Mucosa of descending colon (tissue), 3 donors: ENCODE results near the gene DPP3. TPM values are rescaled to one million over a fixed set of nuclear protein-coding genes. Genes with fewer than 3 reads are reported as not detected.
"Not testable (repeated sequence)": the region's sequence is repeated elsewhere in the genome, so short reads cannot be mapped to it uniquely, and the experiment has no call there.

ENCODE experiments used
- ATAC-seq: fragments of 200-7000 bp; cut with Tn5 transposase; one replicate; pipeline ENCODE4 v1.9.1; 2020; ENCODE audit warnings: mild to moderate bottlenecking, moderate library complexity
- DNase-seq, 3 donors: peaks; one replicate each; pipeline ENCODE4 v3.0.0-alpha.2; 2020
- H3K36me3 ChIP-seq: fragments of 200-600 bp; one replicate; pipeline ENCODE4 v1.8.0; 2021; ENCODE audit warnings: low read depth, mild to moderate bottlenecking
- H3K4me1 ChIP-seq: fragments of 200-600 bp; one replicate; pipeline ENCODE4 v1.8.0; 2021; ENCODE audit warnings: low read depth, mild to moderate bottlenecking
- H3K4me3 ChIP-seq: fragments of 200-600 bp; one replicate; pipeline ENCODE4 v1.8.0; 2021; ENCODE audit warnings: mild to moderate bottlenecking
- H3K9me3 ChIP-seq: fragments of 200-600 bp; one replicate; pipeline ENCODE4 v1.8.0; 2021; ENCODE audit warnings: mild to moderate bottlenecking
- intact Hi-C, 2 donors: fragments of 100-400 bp; cut with DNase I in 1 of 2; cut with micrococcal nuclease in 1 of 2; formaldehyde crosslinking; loops; one replicate each; pipeline versions ENCODE4 v1.11.0 to v1.11.1; 2022; cut with DNase I, micrococcal nuclease
- total RNA-seq, 3 donors: library from RNA; stranded (reverse); fragmentation: NEBNext Ultra II Directional in 2 of 3; extraction: Animal tissue kit (Norgen Biotek cat#: 25700) in 2 of 3; gene quantifications; one replicate each; pipeline versions ENCODE4 v1.2.1 to v1.2.4, GENCODE V29; 2021 to 2023
- TF ChIP-seq, protein P1 (sequence below): fragments of 200-600 bp; IDR thresholded peaks from one replicate; pipeline ENCODE4 v1.8.0; 2022; ENCODE audit warnings: antibody characterized with exemption, mild to moderate bottlenecking
- donor health status: DM: no; HTN: no; CAD: no; lungs with moderate emphysema.
- donor health status: DM: no; HTN: no; CAD: no.
- donor health status: DM: no; HTN: yes; CAD: no.

DPP3 gene
- total RNA-seq, 3 donors from 2014 or later = 37.9 to 92.2 (median 75.5) TPM

DNA sequence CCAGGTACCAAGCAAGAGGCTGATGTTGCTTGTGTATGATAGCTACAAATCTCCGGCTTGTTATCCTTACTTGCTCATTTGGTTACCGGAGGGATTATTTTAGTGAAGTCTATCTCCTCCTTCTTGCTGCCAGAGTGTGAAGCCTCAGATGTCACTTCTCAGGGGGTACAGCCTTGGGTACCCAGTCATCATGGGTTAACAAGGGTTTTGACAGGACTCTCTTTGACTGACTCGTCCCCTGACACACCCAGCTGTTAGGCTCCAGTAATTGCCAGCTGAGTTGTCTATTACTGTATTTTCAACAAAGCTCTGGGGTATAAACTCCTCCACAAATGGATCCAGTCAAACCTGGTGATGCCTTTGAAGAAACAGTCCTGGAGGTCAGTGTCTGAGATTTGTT lies 25.4 kb upstream of the DPP3 start:
- ATAC-seq = no peak

DNA sequence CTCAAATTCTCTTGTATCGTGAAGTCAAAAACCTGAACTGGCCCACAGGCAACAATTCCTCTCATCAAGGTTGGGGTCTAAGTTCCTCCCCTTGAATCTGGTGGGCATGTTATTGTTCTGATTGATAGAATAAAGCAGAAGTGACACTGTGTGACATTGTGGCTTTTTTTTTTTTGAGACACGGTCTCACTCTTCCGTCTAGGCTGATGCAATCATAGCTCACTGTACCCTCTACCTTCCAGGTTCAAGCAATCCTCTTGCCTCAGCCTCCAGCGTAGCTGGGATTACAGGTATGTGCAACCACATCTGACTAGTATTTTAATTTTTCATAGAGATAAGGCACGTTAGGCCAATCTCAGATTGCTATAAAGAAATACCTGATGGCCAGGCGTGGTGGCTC lies 22.4 kb upstream of the DPP3 start:
- no peak for ATAC-seq

More for the DNA sequence above, 25.4 kb upstream of the DPP3 start:
- Histone ChIP-seq H3K4me1 (no peaks in the 10 kb centered on the region), H3K4me3 (no peak overlapping the region), H3K36me3 (no peaks in the 10 kb centered on the region), H3K9me3 (no peaks in the 10 kb centered on the region)
- intact Hi-C loops = no loop called here
- TF ChIP-seq, protein P1, sequence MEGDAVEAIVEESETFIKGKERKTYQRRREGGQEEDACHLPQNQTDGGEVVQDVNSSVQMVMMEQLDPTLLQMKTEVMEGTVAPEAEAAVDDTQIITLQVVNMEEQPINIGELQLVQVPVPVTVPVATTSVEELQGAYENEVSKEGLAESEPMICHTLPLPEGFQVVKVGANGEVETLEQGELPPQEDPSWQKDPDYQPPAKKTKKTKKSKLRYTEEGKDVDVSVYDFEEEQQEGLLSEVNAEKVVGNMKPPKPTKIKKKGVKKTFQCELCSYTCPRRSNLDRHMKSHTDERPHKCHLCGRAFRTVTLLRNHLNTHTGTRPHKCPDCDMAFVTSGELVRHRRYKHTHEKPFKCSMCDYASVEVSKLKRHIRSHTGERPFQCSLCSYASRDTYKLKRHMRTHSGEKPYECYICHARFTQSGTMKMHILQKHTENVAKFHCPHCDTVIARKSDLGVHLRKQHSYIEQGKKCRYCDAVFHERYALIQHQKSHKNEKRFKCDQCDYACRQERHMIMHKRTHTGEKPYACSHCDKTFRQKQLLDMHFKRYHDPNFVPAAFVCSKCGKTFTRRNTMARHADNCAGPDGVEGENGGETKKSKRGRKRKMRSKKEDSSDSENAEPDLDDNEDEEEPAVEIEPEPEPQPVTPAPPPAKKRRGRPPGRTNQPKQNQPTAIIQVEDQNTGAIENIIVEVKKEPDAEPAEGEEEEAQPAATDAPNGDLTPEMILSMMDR = no peak
- DNase-seq = no peak

DNA sequence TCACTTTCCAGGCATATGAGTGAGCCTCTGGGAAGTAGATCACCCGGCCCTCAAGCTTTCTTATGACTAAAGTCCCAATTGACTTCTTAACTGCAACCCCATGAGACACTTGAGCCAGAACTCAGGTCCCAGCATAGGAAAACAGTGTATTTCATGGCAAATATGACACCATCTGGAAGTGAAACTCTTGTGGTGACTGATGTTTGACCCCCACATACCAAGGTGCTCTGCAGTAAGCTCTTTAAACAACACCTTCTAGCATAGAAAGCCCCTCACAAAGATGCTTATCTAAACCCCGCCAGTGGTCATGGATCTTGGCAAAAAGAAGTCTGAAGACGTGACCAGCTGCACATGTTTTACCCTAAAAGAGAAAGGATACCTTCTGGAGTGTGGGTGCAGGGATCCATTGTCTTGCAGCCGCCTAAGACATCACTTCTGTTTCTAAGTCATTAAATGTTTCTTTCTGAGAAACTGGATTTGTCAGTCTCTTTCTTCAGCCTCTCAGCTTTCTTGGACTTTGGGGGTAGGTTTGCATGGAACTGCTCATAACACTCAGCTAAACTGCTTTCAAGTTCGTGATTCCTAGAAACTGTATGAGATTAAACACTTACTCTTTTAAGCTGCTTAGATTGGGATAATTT lies 21.0 kb upstream of the DPP3 start:
- ATAC-seq = no peak
- Histone ChIP-seq H3K9me3 (no peaks in the 10 kb centered on the region), H3K4me1 (no peaks in the 10 kb centered on the region), H3K4me3 (no peak overlapping the region), H3K36me3 (no peaks in the 10 kb centered on the region)
- DNase-seq = no peak
- TF ChIP-seq, protein P1 = no peak
- intact Hi-C loops = no loop called here

More for the DNA sequence above, 22.4 kb upstream of the DPP3 start:
- TF ChIP-seq, protein P1 = no peak
- Histone ChIP-seq H3K4me1 (no peaks in the 10 kb centered on the region), H3K9me3 (no peaks in the 10 kb centered on the region), H3K4me3 (no peak overlapping the region), H3K36me3 (no peaks in the 10 kb centered on the region)
- no peak for DNase-seq
- intact Hi-C loops = no loop called here

DNA sequence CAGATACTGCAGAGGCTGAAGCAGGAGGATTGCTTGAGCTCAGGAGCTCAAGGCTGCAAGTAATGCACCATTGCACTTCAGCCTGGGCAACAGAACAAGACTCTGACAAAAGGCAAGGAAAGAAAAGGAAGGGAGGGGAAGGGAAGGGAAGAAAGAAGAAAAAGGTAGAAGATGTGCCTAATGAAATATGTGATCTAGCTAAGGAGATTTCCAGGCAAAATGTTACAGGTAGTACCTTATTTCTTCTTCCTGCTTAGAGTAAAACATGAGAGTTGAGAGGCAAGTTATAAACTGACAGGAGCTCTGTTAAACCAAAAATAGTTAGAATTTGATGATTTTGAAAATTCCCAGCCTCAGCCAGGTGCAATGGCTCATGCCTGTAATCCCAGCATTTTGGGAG lies 18.2 kb upstream of the DPP3 start:
- Histone ChIP-seq H3K4me1 (no peaks in the 10 kb centered on the region), H3K36me3 (no peaks in the 10 kb centered on the region), H3K9me3 (no peaks in the 10 kb centered on the region), H3K4me3 (no peak overlapping the region)
- no peak for DNase-seq
- TF ChIP-seq, protein P1 = no peak
- intact Hi-C loops = no loop called here
- no peak for ATAC-seq

- Histone ChIP-seq H3K9me3 (no peaks in the 10 kb centered on the region), H3K36me3 (no peaks in the 10 kb centered on the region), H3K4me1 (peaks cover 7% of the 10 kb centered on the region), H3K4me3 (no peak overlapping the region)
- ATAC-seq (no peak), DNase-seq (no peak)
- intact Hi-C loops = no loop called here
- TF ChIP-seq, protein P1 = no peak
These were observed 17.3 kb upstream of the DPP3 start for GRCh38 chr11:66462911-66463310.

- H3K36me3 ChIP-seq, DNase-seq, intact Hi-C loops, H3K4me3 ChIP-seq, ATAC-seq, H3K9me3 ChIP-seq, H3K4me1 ChIP-seq: not testable (repeated sequence)
These were observed 16.1 kb upstream of the DPP3 start for GRCh38 chr11:66464116-66464515.
